Stimulated activated CD8-positive, alpha-beta memory T cell treated with anti-CD3 and anti-CD28 coated beads, Interleukin-4, amount 100 ng/mL, for 48 hours (primary cell): ENCODE results near the gene RUFY1.

Experiments
- DNase-seq: peaks from one replicate; pipeline ENCODE4 v3.0.0-alpha.2; 2020

Gene RUFY1

GRCh38 chr5:179605026-179605833, 54.9 kb downstream of the RUFY1 start:
- DNase-seq, result no peak

- DNase-seq, result no peak
Measured at GRCh38 chr5:179606071-179606909, 55.9 kb downstream of the RUFY1 start.

- no peak for DNase-seq
Measured at GRCh38 chr5:179606910-179607159, 56.5 kb downstream of the RUFY1 start.

GRCh38 chr5:179607160-179607931, 57.0 kb downstream of the RUFY1 start:
- no peak for DNase-seq

GRCh38 chr5:179608131-179608581, 57.8 kb downstream of the RUFY1 start:
- peak; percentile 47 for DNase-seq

GRCh38 chr5:179609834-179610108, 59.4 kb downstream of the RUFY1 start:
- no peak for DNase-seq

GRCh38 chr5:179610109-179610902, 60.0 kb downstream of the RUFY1 start:
- no peak for DNase-seq

GRCh38 chr5:179610903-179611265, 60.5 kb downstream of the RUFY1 start:
- DNase-seq, result no peak

- DNase-seq, result no peak
Measured at GRCh38 chr5:179612577-179613459, 62.5 kb downstream of the RUFY1 start.

- no peak for DNase-seq
Measured at GRCh38 chr5:179613460-179614071, 63.2 kb downstream of the RUFY1 start.

- no peak for DNase-seq
Measured at GRCh38 chr5:179614745-179615144, 64.4 kb downstream of the RUFY1 start.

- DNase-seq, result no peak
Measured at GRCh38 chr5:179615203-179615602, 64.8 kb downstream of the RUFY1 start.

- DNase-seq, result no peak
Measured at GRCh38 chr5:179616002-179616594, 65.7 kb downstream of the RUFY1 start.

GRCh38 chr5:179617930-179618329, 67.6 kb downstream of the RUFY1 start:
- no peak for DNase-seq

- no peak for DNase-seq
Measured at GRCh38 chr5:179618923-179619554, 68.7 kb downstream of the RUFY1 start.

GRCh38 chr5:179619776-179620175, 69.4 kb downstream of the RUFY1 start:
- DNase-seq, result no peak

GRCh38 chr5:179620293-179620692, 69.9 kb downstream of the RUFY1 start:
- DNase-seq, result no peak

GRCh38 chr5:179620703-179621350, 70.5 kb downstream of the RUFY1 start:
- no peak for DNase-seq

- no peak for DNase-seq
Measured at GRCh38 chr5:179621551-179622214, 71.3 kb downstream of the RUFY1 start.
